ENCODE data around the gene CDC42EP5.

DNA sequence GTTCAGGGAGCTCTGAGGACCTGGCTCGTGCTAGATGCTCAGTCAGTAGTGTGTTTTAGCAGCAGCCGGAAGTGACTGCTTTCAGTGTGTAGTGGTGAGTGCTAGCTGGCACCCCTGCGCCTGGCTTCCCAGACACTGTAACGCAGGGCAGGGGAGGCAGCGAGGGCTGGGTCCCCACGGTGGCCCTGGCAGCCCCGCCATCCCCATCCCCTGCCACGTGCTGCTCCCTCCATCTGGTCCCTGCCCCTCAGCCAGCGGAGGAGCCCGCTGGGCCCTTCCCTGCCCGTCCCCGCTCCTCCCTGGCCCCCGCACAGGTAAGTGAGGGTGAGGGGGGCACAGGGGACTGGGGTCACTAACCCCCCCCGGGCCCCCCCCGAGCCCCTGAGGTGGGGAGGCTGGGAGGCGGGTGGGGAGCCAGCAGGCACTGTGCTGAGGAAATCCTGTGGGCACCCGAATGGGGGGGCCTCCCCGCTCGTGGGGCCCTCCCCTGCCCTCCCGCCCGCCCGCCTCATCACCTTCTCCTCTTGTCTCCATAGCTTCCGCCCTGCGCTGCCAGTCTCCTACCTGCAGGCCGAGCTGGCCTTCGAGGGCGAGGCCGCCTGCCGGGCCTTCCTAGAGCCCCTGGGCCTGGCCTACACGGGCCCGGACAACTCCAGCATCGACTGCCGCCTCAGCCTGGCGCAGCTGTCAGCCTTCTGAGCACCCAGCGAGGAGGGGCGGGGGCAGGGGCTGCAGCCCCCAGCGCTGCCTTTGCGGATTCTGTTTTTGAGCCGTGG, 12.7 kb downstream of the CDC42EP5 start:
- TF ChIP-seq JUND (IDR thresholded peaks at IDR 0.05) (no peak), FOSL2 (IDR thresholded peaks at IDR 0.05; ENCODE audit: borderline replicate concordance, low read depth) (no peak), SMC3 (IDR thresholded peaks at IDR 0.05; ENCODE audit: low read depth, low read length) (no peak), MEF2A (IDR thresholded peaks at IDR 0.05; ENCODE audit: borderline replicate concordance, low read depth) (no peak), EZH2phosphoT487 (IDR thresholded peaks at IDR 0.05; ENCODE audit: borderline replicate concordance, low read depth) (no peak), MXI1 (IDR thresholded peaks at IDR 0.05; ENCODE audit: low read depth, low read length) (no peak), RFX5 (IDR thresholded peaks at IDR 0.05; ENCODE audit: low read length) (no peak)
- TF ChIP-seq, protein P1, sequence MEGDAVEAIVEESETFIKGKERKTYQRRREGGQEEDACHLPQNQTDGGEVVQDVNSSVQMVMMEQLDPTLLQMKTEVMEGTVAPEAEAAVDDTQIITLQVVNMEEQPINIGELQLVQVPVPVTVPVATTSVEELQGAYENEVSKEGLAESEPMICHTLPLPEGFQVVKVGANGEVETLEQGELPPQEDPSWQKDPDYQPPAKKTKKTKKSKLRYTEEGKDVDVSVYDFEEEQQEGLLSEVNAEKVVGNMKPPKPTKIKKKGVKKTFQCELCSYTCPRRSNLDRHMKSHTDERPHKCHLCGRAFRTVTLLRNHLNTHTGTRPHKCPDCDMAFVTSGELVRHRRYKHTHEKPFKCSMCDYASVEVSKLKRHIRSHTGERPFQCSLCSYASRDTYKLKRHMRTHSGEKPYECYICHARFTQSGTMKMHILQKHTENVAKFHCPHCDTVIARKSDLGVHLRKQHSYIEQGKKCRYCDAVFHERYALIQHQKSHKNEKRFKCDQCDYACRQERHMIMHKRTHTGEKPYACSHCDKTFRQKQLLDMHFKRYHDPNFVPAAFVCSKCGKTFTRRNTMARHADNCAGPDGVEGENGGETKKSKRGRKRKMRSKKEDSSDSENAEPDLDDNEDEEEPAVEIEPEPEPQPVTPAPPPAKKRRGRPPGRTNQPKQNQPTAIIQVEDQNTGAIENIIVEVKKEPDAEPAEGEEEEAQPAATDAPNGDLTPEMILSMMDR (IDR thresholded peaks at IDR 0.05), result no peak
- TF ChIP-seq, protein P2, sequence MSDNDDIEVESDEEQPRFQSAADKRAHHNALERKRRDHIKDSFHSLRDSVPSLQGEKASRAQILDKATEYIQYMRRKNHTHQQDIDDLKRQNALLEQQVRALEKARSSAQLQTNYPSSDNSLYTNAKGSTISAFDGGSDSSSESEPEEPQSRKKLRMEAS (IDR thresholded peaks at IDR 0.05; ENCODE audit: low read depth), result no peak
